ENCODE results near the gene KIAA2012. TPM values are rescaled to one million over a fixed set of nuclear protein-coding genes. Genes with fewer than 3 reads are reported as not detected.
A peak's percentile ranks its signal among the peaks of the same experiment; 100 is the strongest.

KIAA2012 gene
- total and polyA plus RNA-seq, 2 of the 4 experiments (the other 2 are of a cell fraction): under 0.01 to 0.09 TPM

DNA sequence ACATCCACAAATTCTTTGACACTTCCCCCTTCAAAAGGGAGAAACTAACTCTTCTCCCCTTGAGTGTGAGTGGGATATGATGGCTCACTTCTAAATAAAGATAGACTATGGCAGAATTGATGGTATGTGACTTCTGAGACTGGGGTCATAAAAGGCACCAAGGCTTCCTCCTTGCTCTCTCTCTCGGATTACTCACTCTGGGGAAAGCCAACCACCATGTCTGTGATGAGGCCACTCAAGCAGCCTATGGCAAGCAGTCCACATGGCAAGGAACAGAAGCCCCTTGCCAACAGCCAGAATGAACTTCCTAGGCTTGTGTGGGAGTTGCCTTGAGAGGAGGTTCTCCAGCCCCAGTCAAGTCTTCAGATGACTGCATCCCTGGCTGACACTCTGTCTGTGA is 43.6 kb downstream of the KIAA2012 start:
- Histone ChIP-seq H2BK20ac (ENCODE audit: low read depth, low read length) (peak overlapping the region; percentile 93), H3K4me3 (ENCODE audit: insufficient read depth, low read depth, low read length) (no peak overlapping the region), H2BK120ac (ENCODE audit: low read depth, low read length) (peak overlapping the region; percentile 98), H3K79me1 (ENCODE audit: low read depth in 1 of 2, low read length in 2 of 2) (no peaks in the 10 kb centered on the region; a peak in 1 of 4 replicates), H3K4me2 (ENCODE audit: low read depth, low read length) (no peak overlapping the region), H3K23ac (ENCODE audit: low read depth, low read length) (peak overlapping the region; percentile 92), H4K20me1 (ENCODE audit: insufficient read depth, low read length) (no peaks in the 10 kb centered on the region), H3K14ac (replicated peaks; ENCODE audit: low read depth, low read length) (peak overlapping the region; percentile 94), H2AFZ (replicated peaks; ENCODE audit: low read length, poor library complexity) (peak overlapping the region; percentile 8), H3K4ac (ENCODE audit: low read depth, low read length) (peak overlapping the region; percentile 98), H3K56ac (ENCODE audit: extremely low read depth, insufficient read depth, low read length) (peak overlapping the region; percentile 22), H2BK5ac (ENCODE audit: low read depth, low read length, poor library complexity, severe bottlenecking) (peak overlapping the region; percentile 99), H4K91ac (ENCODE audit: insufficient read depth, low read depth, low read length) (peak overlapping the region; percentile 89), H3K9me1 (ENCODE audit: insufficient read depth, low read length) (peaks cover 29% of the 10 kb centered on the region), H2AK5ac (ENCODE audit: low read depth, low read length) (peak overlapping the region; percentile 97), H3K18ac (ENCODE audit: low read depth, low read length) (peak overlapping the region; percentile 99), H2BK15ac (ENCODE audit: low read depth, low read length) (peak overlapping the region; percentile 91), H3K36me3 (ENCODE audit: control insufficient read depth, insufficient read depth, low read length) (no peaks in the 10 kb centered on the region), H3K4me1 (ENCODE audit: control insufficient read depth, insufficient read depth, low read length) (peaks cover 27% of the 10 kb centered on the region), H3K9me3 (ENCODE audit: control insufficient read depth, insufficient read depth, low read length) (peaks cover 4% of the 10 kb centered on the region), H3K9ac (ENCODE audit: low read depth, low read length) (no peak overlapping the region), H2AK9ac (replicated peaks; ENCODE audit: low read depth, low read length, poor library complexity) (no peak overlapping the region), H4K5ac (ENCODE audit: low read depth, low read length) (peak overlapping the region; percentile 94), H3K27me3 (ENCODE audit: control insufficient read depth, insufficient read depth, low read length) (no peaks in the 10 kb centered on the region), H3K27ac (ENCODE audit: insufficient read depth, low read length) (peak overlapping the region; percentile 98), H4K8ac (ENCODE audit: low read depth in 2 of 2, low read length in 2 of 2) (peak overlapping the region; percentile 77 to 86)
- dilution Hi-C loops (cut with HindIII; ENCODE audit: low sequenced_read_pairs, unreplicated experiment): no loop called here
- in situ Hi-C loops (cut with MboI; ENCODE audit: low sequenced_read_pairs): no loop called here
- BruUV-seq (replicated peaks): no TSS peak
- ATAC-seq (ENCODE audit: low read depth): no peak
- ChIA-PET POLR2A (ENCODE audit: unreplicated experiment) (no interaction called here), CTCF (no interaction called here)
- no peak for DNase-seq
- TF ChIP-seq POLR2A (IDR thresholded peaks at IDR 0.05; ENCODE audit: low read depth, low read length): no peak
- TF ChIP-seq CHD1 (IDR thresholded peaks at IDR 0.05; ENCODE audit: low read depth, low read length): no peak
- no peak for TF ChIP-seq NFE2L2 (IDR thresholded peaks at IDR 0.05; ENCODE audit: low read depth, low read length)
- no peak for TF ChIP-seq MXI1 (IDR thresholded peaks at IDR 0.05; ENCODE audit: borderline replicate concordance, low read depth, low read length)
- no peak for TF ChIP-seq USF2 (IDR thresholded peaks at IDR 0.05; ENCODE audit: low read depth, low read length)
- TF ChIP-seq ELK1 (IDR thresholded peaks at IDR 0.05; ENCODE audit: borderline replicate concordance, low read depth, low read length): no peak
- TF ChIP-seq MAZ (IDR thresholded peaks at IDR 0.05; ENCODE audit: borderline replicate concordance, low read depth, low read length): no peak
- WGBS, 2 experiments (ENCODE audit: extremely low coverage in 2 of 2, insufficient read length in 1 of 2): no CpG with 5 or more reads among the region's 1 CpG
- intact Hi-C loops (cut with micrococcal nuclease): no loop called here

All from IMR-90 (cell line).